SH-SY5Y (cell line): ENCODE data around the gene ACO1.

Experiments used
- GATA2 ChIP-seq: IDR thresholded peaks from 2 replicates; pipeline ENCODE4 v1.6.1; 2011; ENCODE audit warnings: mild to moderate bottlenecking, low read depth, low read length
- GATA3 ChIP-seq: IDR thresholded peaks from 2 replicates; pipeline ENCODE4 v1.6.1; 2011; ENCODE audit warnings: low read depth, mild to moderate bottlenecking, low read length, moderate library complexity

ACO1 gene

DNA sequence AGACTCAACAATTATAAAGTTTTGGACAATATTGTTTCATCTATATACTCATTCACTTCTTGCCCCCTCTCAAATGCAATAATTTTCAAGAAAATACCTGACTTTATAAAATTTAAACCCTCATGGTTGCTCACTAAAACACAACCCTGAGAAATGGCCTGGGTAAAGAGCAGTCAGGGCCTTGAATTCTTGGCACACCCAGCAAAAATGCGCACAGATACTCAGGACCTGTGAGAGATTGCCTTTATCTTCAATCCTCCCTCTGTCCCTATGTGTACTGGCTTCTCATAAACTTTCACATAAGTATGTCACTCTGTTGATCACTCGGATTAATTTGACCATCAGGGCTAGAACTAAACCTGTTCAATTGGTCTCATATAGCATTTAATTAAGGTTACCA lies 12.8 kb upstream of the ACO1 start:
- TF ChIP-seq GATA2, result no peak
- TF ChIP-seq GATA3, result no peak

DNA sequence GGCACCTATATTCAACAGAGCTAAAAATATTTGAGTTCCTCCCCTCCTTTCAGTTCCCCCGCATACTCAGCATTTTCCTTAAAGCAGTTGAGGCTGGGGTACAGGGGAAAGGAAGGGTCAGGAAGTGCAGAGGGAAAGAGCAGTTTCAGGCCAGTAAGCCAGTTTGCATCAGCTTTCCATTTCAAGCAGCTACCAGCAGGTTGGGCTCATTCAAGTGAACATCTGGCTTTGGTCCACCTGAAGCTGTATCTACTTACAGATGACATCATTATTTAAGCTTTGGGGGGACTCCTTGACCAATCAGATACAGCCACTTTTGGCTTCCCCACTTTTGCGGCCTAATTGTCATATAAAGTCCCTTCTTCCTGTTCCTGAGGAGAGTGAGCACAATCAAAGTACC lies 8.2 kb upstream of the ACO1 start:
- TF ChIP-seq GATA2 (no peak), GATA3 (no peak)

DNA sequence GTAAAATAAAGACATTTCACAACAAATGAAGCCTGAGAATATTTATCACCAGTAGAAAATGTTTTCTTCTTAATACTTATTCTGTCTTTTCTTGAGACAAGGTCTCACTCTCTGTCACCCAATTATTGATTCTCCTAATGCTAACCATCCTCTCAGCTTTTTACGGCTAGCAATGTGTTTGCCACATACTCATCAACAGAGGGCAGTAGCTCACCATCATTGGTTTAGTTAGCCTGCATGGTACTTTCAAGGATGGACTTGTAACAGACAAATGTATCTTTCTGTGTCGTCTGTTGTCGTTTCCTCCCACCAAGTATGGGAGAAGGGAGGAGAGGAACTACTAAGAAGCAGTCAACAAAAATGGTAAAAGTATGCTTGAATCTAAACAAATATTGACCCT lies 5.9 kb upstream of the ACO1 start:
- no peak for TF ChIP-seq GATA3
- TF ChIP-seq GATA2, result no peak

DNA sequence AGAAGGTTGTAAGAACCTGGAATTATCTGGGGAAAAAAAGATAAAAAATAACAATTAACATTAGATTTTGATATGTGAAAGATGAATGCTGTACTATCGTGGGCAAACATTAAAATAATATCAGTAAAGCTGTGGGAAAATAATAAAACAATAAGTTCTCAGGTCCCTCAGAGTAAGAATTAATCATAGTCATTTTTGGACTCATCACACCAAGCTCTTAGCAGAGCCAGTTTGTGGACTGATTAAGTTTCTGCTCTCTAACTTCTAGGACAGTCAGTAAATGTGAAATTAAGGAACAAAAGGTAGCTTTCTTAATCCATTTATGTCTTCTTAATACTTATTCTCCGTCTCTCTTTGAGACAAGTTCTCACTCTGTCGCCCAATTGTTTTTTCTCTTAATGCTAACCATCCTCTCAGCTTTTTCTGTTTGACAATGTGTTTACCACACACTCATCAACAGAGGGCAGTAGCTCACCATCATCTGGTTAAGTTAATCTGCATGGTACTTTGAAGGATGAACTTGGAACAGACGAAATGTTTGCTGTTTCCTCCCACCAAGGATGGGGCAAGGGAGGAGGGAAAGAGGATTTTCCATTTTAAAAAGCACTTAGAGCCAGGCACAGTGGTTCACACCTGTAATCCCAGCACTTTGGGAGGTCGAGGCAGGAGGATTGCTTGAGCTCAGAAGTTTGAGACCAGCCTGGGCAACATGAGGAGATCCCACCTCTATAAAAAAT lies 5.3 kb upstream of the ACO1 start:
- no peak for TF ChIP-seq GATA3
- TF ChIP-seq GATA2, result no peak

DNA sequence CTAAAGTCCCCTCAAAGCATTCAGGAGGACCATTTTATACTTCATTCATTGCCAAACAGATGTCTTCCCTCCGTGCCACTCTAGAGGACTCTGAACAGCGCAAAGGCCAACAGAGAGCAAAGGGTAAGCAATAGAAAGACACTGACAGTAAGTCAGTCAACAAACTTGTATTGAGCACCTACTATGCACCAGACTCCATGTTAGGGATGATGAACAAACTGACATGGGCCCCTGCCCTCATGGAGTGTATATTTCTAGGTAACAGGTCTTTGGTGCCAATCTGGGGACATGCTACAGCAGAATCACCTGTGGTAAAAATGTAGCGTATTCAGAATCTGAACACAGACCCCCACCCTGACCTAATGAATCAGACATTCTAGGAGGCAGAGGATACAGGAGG lies 3.5 kb upstream of the ACO1 start:
- no peak for TF ChIP-seq GATA3
- TF ChIP-seq GATA2, result no peak

DNA sequence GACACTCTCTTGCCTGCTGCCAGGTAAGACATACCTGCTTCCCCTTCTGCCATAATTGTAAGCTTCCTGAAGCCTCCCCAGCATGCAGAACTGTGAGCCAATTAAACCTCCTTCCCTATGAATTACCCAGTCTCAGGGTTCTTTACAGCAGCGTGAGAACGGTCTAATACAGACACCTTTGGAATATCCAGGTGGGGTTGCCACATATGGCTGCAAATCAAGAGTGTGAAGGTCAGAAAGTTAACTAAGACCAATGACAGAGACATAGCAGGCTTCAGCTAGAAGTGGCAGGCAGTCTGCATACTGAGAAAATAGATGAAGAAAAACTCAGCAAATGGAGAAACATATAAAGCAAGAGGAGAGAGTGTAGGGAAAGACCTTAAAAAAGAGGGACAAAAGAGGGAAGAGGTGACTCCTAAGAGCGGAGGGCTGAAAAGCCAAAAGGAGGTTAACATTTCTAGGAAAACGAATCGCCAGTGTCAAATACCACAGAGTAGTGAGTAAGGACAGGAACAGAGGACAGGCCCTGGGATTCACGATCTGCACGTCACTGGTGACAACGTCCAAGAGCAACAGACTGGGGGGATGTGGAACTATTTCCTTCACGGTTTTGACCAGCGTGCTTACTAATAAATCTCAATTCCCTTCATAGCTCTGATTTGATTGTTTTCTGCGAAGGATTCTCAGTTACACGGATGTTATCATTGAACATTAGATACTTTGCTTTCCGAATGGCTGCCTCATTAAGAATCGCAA lies 1.7 kb upstream of the ACO1 start:
- TF ChIP-seq GATA3 (no peak), GATA2 (no peak)

DNA sequence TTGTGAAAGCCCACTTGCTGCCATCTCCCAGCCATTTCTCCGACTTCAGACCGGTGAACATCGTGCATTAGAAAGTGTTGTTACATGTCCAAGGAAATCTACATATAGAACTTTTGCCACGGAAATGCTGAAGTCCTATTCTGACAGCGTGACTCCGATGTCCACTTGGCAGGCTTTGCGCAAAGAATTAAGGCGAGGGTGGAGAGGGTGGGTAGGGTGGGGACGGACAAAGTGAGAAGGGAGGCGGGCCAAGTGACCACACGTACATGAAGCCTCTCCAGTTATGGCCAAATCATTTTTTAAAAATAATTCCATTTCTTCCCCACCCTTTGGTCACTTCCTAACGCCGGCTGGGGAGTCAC lies 460 bp upstream of the ACO1 start:
- TF ChIP-seq GATA2 (no peak), GATA3 (no peak)

DNA sequence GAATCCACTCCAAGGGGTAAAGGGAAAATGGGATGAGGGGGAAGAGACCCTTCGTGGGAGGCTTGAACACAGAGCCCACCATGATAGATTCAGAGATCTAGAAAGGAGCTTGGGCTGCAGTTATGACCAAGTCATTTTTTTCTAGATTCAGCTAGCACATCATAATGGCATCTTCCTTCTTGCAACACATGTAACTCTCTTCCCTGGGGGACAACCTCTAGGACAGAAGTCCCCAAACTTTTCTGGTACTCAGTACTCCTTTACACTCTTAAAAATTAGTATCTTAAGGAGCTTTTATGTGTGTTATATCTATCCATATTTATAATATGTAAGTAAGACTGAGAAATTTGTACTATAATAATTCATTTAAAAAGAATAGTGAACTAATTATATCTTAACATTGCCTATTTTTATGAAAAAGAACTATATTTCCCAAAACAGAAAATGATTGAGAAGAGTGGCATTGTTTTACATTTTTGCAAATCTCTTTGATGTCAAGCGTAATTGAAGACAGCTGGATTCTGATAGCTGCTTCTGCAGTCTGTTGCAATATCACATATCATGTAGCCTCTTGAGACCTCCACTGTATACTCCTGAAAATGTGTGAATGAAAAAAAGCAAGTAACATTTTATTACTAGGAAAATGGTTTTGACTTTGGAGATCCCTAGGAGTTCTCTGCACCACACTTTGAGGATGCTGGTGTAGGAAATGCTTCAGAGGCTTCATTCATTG lies 875 bp downstream of the ACO1 start:
- no peak for TF ChIP-seq GATA2

DNA sequence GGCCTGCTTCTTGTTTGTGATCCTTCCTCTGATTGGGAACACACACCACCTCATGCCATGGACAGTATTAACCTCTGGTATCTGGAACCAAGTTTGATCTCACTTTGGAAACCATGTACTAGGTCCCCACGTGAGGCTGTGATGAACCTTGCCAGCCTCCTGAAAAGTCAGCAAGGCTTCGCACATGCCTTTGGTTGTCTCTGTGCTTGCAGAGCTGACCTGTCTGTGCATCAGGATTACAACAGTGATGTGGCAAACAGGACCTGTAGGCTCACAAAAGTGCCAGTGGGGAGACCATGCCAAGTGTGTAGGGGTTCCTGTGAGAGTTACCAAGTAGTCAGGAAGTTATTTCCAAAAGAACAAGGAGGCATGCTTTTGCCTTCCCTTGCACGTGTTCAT lies 1.4 kb downstream of the ACO1 start:
- TF ChIP-seq GATA3, result no peak
- no peak for TF ChIP-seq GATA2

DNA sequence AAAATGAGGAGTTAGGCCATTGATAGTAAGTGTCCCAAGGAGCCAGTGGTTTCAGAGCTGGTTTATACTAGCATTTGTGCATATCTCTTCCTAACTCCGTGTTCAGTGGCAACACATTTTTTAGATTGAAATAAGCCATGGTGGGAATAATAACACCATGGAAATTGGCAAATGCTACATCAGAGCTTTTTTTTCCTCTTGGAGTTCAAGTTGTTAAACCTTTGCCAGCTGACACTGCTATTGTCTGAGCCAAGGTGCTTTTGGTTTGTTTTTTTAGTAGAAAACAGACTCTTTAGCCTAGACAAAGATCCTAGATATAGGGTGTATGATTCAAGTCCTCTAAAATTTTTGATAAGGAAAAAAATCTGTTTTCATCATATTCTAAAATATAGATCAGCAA lies 2.8 kb downstream of the ACO1 start:
- TF ChIP-seq GATA2 (no peak), GATA3 (no peak)

DNA sequence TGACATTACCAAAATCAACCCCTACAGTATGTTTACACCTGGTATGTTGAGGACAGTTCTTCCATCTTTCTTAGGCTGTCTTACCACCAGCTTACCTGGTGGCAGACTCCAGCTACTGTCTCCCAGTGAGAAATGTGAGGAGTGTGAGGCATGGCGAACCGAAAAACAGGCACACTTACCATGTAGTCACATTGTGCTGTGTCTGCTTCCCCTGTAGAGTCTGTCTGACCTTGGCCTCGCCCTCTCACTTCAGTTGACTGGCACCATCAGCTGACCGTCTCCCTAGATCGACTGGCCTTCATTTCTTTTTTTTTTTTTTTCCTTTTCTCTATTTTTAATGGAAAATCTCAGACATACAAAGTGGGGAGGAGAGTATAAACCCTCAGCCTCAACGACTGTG lies 4.9 kb downstream of the ACO1 start:
- TF ChIP-seq GATA3 (no peak), GATA2 (no peak)

DNA sequence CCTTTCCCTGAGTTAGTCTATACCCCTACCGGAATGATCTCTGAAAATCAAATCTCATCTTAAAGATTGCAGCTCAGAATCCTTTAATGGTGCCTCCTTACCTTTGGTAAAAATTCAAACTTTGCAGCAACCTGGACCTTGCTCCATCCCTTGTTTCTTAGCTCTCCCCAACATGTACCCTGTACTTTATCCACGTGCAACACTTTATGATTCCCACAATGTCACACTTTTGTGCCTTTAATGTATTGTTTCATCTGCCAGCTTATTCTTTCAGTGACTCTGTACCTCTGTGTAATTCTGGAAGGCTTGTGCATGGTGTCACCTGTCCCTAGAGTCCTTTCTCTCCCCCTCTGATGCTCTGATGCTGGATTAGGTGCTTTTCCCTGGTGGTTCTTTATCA lies 9.5 kb downstream of the ACO1 start:
- TF ChIP-seq GATA2 (no peak), GATA3 (no peak)

DNA sequence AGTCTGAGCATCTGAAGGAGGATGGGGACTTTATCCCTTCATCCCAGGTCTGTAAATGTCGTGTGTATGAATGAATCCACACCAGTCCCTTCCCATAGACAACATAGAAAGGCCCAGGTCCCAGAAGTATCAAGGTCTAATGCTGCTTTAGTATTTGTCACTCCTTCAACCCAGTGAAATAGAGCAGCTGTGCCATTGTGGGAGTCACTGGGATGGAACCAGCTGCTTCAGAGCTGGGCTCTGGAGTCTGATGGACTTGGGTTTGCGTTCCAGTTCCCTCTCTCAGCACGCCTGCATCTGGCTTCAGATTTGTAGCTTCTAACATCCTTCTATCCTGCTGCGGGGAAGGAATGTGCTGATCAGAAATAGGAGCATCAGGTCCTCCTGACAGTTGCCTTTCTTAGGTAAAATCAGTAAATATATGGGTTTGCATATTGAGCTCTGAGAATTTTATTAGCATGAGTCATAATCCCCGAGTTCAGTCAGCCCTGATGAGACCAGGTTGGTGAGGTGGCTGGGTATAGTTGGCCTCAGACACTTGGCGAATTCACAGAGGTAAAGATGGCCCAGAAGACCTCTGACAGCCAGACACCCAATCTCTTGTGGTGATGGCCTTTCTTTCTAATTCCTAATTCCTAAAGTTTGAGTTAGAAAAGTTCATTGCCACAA lies 10.1 kb downstream of the ACO1 start:
- no peak for TF ChIP-seq GATA2
- no peak for TF ChIP-seq GATA3

DNA sequence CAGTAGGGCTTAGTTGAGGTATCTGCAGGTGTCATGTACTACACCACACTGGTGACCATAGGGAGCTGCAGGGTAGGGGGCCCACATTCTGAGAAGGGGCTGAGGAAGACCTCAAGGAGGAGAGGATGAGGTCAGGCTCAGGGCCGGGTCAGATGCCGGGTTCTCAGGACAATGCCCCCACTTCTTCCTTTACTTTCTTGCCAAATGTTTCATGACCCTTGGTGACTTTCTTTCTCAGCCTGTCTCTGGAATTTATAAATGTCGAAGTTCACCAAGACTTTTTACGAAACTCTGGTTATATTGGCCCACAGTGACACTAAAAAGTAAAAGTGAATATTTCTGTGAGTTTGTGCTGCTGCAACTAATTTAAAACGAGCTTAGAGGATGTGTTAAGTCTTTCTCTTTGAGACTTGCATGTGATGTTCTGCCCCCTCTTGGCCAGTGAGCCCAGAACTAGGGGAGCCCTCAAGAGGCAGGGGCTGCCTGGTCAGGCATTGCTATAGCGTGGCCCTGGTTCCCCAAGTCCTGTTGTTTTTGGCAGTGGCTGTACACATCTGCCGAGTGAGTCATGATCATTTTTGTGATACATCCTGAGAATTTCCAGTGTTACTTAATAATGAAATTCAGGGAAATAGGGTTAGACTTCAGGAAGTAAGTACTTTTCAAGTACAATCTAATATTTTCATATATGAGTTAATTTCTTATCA lies 11.2 kb downstream of the ACO1 start:
- TF ChIP-seq GATA3 (no peak), GATA2 (no peak)

DNA sequence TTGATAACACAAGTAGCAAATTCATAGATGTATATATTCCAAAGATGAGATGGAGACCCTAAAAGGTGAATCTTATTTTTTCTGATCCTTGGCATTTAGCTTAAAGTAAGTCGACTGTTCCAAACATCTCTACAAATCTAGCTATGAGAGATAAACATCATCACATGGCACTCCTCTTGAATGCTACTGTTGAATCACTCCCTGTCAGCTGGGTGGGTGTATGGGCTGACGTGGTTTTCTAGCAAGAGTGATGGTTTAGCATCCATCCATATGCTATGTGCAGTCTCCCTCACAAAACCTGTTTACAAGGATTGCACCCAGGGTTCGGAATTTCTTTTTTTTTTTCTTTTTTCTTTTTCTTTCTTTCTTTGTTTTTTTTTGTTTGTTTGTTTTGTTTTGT lies 13.8 kb downstream of the ACO1 start:
- TF ChIP-seq GATA3 (no peak), GATA2 (no peak)
